ENCODE data around the gene SHE. TPM values are rescaled to one million over a fixed set of nuclear protein-coding genes. Genes with fewer than 3 reads are reported as not detected.

The SHE gene
- total RNA-seq, 2 experiments from 2014 or later = not detected

DNA sequence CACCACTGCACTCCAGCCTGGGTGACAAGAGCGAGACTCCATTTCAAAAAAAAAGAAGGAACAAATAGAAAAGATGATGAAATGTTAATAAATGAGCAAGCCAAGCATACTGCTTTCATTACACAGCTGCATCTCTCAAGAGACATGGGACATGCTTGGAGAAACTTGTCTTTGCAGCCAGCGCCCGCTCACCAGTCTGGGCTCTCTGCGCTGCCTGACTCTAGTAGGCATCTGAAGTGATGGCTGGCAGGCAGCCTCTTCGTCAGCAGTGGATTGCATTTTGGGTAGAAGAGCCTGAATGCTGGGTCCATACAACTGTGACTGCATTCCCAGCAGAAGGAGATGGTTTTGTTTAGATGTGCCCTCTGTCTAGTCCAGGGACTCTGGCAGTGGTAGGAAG, 49.1 kb downstream of the SHE start:
- Mint-ChIP-seq H3K27ac (no peak overlapping the region), H3K4me1 (peaks cover 22% of the 10 kb centered on the region), H3K36me3 (ENCODE audit: low read depth) (peaks cover 17% of the 10 kb centered on the region), H3K4me3 (no peak overlapping the region), H3K9me3 (no peaks in the 10 kb centered on the region), H3K27me3 (peaks cover 16% of the 10 kb centered on the region)
- no peak for DNase-seq
- ChIA-PET CTCF (interaction anchor here (0.7 to 3.0 kb wide), 5 partner anchors 10 to 211 kb away, joined by 3 to 8 read pairs (median 4); no protein-coding TSS in a partner anchor), POLR2A (no interaction called here)

DNA sequence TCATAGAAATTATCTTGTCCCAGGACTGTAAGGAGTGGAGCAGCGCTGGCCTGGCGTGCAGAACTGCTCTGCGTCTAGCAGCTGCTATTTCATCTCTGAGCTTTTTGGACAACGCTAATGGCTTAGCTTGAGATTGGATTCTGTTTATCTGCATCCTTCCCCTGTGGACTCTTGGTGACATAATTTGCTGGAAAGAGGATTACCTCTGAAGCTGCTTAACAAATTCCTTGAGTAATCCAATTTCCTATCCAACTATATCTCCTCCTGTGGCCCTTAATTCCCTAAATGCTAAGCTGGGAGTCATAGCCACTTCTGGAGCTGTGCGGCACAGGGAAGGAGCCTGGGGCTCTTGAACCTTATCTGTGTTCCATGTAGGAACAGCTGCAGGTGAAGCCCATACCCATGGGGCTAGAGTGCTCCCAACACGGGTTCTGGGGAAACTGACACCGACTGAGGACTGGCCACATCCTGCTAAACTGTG, 53.8 kb downstream of the SHE start:
- H3K9me3 Mint-ChIP-seq = no peaks in the 10 kb centered on the region
- peaks cover 14% of the 10 kb centered on the region for H3K27me3 Mint-ChIP-seq
- H3K4me3 Mint-ChIP-seq = no peak overlapping the region
- no peak overlapping the region for H3K27ac Mint-ChIP-seq
- DNase-seq = no peak
- CTCF ChIA-PET = interaction anchor here (0.6 to 2.3 kb wide), 5 partner anchors 9 to 122 kb away, joined by 3 to 7 read pairs (median 3); no protein-coding TSS in a partner anchor
- peaks cover 24% of the 10 kb centered on the region for H3K4me1 Mint-ChIP-seq
- POLR2A ChIA-PET = interaction anchor here (0.5 kb wide), 1 partner anchor 15 kb away, joined by 4 read pairs; no protein-coding TSS in a partner anchor
- peaks cover 5% of the 10 kb centered on the region for H3K36me3 Mint-ChIP-seq (ENCODE audit: low read depth)

DNA sequence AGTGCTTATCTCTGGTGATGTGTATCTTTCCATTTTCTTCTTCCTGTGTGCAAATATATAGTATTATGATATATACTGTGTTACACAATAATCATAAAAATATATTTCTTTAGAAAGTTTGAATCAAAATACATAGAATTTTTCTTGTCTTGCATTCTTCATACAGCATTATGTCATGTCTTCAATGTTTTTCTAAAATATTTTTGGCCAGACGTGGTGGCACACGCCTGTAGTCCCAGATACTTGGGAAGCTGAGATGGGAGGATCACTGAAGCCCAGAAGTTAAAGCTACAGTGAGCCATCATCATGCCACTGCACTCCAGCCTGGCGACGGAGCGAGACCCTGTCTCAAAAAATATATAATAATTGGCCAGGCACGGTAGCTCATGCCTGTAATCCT, 55.4 kb downstream of the SHE start:
- Mint-ChIP-seq H3K9me3 (no peaks in the 10 kb centered on the region), H3K4me1 (peaks cover 30% of the 10 kb centered on the region), H3K27ac (no peak overlapping the region), H3K36me3 (ENCODE audit: low read depth) (peaks cover under 1% of the 10 kb centered on the region), H3K27me3 (peaks cover 10% of the 10 kb centered on the region), H3K4me3 (no peak overlapping the region)
- CTCF ChIA-PET = interaction anchor here (1.6 to 2.3 kb wide), 2 partner anchors 12 to 13 kb away, joined by 3 to 7 read pairs; no protein-coding TSS in a partner anchor
- POLR2A ChIA-PET = no interaction called here
- DNase-seq = no peak

DNA sequence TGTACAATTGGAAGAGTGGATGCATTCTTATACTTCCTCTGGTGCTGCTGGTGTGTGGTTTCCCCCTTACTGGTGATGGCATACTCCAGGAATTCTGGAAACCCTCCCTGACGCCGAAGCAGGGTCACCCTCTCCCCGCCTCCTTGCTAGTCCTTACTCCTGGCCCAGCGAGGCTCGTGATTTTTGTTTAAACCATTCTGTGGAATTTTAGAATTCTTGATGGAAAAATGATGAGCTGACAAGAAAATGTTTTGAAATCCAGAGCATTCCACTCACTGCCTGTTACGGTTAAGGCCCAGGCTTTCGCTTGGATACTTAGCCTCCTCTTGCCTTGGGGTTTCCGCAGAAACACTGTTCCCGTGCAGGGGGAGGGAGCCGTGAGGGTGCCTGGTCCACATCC, 55.9 kb downstream of the SHE start:
- POLR2A ChIA-PET = no interaction called here
- no peak overlapping the region for H3K4me3 Mint-ChIP-seq
- no peak overlapping the region for H3K27ac Mint-ChIP-seq

DNA sequence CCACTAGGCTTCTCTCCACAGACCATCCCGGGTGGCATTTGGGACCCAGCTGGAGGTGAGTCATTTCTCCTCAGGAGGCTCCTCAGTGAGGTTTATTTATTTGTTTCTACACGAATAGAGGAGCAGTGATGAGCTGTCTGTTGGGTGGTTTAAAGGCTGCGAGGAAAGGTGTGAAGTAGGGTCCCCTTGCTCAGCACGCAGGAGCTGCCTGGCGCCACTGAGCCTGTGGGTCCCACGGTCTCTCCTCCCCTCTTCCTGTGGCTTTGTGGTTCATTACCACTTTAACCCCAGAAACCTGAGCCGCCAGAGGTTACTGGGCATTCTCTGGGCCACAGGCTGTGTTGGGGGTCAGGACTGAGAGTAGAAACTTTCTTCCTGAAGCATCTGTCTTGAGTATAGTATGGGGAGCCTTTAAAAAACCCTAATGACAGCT, 57.2 kb downstream of the SHE start:
- Mint-ChIP-seq H3K27ac (no peak overlapping the region), H3K36me3 (ENCODE audit: low read depth) (peaks cover 5% of the 10 kb centered on the region), H3K9me3 (no peaks in the 10 kb centered on the region), H3K27me3 (peaks cover 8% of the 10 kb centered on the region), H3K4me1 (peaks cover 47% of the 10 kb centered on the region), H3K4me3 (no peak overlapping the region)
- ChIA-PET CTCF (interaction anchor here (0.6 to 2.5 kb wide), 5 partner anchors 9 to 254 kb away, joined by 3 to 8 read pairs (median 4); no protein-coding TSS in a partner anchor), POLR2A (interaction anchor here (0.6 kb wide), 1 partner anchor 36 kb away, joined by 3 read pairs; no protein-coding TSS in a partner anchor)
- DNase-seq = peak; percentile 29

More for the DNA sequence above, 55.9 kb downstream of the SHE start:
- no peaks in the 10 kb centered on the region for H3K36me3 Mint-ChIP-seq (ENCODE audit: low read depth)
- no peaks in the 10 kb centered on the region for H3K9me3 Mint-ChIP-seq
- CTCF ChIA-PET = interaction anchor here (1.6 to 1.7 kb wide), 2 partner anchors 8 to 13 kb away, joined by 3 read pairs; no protein-coding TSS in a partner anchor
- no peak for DNase-seq
- peaks cover 35% of the 10 kb centered on the region for H3K4me1 Mint-ChIP-seq
- peaks cover 10% of the 10 kb centered on the region for H3K27me3 Mint-ChIP-seq

DNA sequence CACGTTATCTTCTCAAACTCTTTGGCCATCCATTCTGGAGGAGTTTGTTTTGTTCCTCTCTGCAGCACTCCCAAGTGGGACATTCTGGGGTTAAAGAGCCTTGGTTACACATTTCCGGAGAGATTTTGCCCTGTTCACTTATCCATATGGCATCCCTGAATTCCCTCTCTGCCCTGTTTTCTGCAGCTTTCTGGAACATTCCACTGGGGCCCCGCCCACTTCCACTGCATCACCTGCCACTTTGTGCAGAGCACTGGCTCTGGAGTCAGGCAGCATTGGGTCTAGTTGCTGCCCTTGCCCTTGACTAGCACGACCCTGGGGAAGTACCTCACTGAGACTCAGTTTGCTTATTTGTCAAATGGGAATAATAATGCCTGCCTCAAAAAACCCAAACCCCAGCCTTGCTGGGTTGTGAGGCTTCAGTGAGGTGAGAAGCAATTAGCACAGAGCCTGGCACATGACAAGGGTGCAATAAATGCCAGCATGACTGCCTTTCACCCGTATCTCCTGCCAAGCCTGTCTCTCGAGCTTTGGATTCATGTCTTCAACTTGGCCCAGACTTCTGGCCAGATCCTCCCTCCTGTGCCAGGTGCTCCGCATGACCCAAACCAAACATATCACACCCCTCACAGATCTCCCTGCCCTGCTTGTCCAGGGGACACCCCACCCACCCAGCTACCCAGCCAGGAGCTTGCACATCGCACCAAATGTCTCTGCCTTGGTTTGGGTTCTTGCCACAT, 58.8 kb downstream of the SHE start:
- Mint-ChIP-seq H3K27me3 (peaks cover 6% of the 10 kb centered on the region), H3K4me1 (peaks cover 60% of the 10 kb centered on the region), H3K4me3 (no peak overlapping the region), H3K36me3 (ENCODE audit: low read depth) (peaks cover 7% of the 10 kb centered on the region), H3K27ac (no peak overlapping the region), H3K9me3 (no peaks in the 10 kb centered on the region)
- CTCF ChIA-PET = interaction anchor here (0.6 to 2.5 kb wide), 3 partner anchors 11 to 23 kb away, joined by 3 to 8 read pairs (median 4); no protein-coding TSS in a partner anchor
- DNase-seq = no peak
- POLR2A ChIA-PET = no interaction called here

DNA sequence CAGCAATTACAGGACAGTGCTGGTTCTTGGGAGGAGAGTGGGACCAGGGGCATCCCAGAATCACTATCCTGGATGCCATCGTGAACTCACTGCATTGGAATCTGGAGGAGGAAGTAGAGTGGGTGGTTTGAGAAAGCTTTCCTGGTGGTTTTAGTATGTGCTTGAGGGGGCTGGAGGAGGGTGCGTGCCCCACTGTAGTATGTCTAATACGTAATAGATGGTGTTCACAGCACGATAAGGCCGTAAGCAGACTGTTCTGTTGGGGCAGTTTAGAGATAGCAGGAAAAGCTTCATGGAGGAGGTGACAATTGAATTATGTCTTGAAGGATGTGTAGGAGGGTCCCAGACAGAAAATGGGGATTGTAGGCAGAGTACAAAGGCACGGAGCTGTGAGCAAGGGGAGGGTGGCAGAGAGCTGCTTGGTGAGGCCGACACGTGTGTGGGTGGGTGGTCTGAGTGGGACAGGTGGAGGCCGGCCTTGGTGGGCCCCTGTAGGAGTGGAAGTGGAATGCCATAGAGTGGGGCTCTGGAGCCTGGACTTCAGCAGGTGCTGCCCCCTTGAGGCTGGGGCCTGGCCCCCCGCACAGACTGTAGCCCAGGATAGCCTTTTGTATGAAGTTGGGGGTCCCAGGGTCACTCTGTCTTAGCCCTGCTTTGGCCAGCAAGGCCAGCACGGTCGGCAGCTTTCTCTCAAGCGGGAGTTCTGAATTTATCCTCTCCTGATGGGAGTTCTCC, 60.0 kb downstream of the SHE start:
- no peak overlapping the region for H3K27ac Mint-ChIP-seq
- no peaks in the 10 kb centered on the region for H3K9me3 Mint-ChIP-seq
- no peak overlapping the region for H3K4me3 Mint-ChIP-seq
- DNase-seq = no peak
- peaks cover 67% of the 10 kb centered on the region for H3K4me1 Mint-ChIP-seq
- POLR2A ChIA-PET = interaction anchor here (0.5 kb wide), 1 partner anchor 18 kb away, joined by 3 read pairs; no protein-coding TSS in a partner anchor
- CTCF ChIA-PET = interaction anchor here (0.6 to 1.7 kb wide), 10 partner anchors 8 to 1200 kb away, joined by 3 to 8 read pairs (median 3); no protein-coding TSS in a partner anchor
- H3K27me3 Mint-ChIP-seq = peaks cover 6% of the 10 kb centered on the region
- peaks cover 10% of the 10 kb centered on the region for H3K36me3 Mint-ChIP-seq (ENCODE audit: low read depth)

GRCh38 chr1:154441241-154441888, 60.8 kb downstream of the SHE start:
- Mint-ChIP-seq H3K36me3 (ENCODE audit: low read depth) (peaks cover 10% of the 10 kb centered on the region), H3K27me3 (peaks cover 6% of the 10 kb centered on the region), H3K4me1 (peaks cover 67% of the 10 kb centered on the region), H3K9me3 (no peaks in the 10 kb centered on the region), H3K27ac (peak overlapping the region; percentile 0), H3K4me3 (no peak overlapping the region)
- ChIA-PET CTCF (interaction anchor here (0.6 to 1.7 kb wide), 4 partner anchors 12 to 281 kb away, joined by 3 to 8 read pairs (median 4); no protein-coding TSS in a partner anchor), POLR2A (interaction anchor here (0.5 kb wide), 1 partner anchor 18 kb away, joined by 3 read pairs; no protein-coding TSS in a partner anchor)
- DNase-seq = no peak

DNA sequence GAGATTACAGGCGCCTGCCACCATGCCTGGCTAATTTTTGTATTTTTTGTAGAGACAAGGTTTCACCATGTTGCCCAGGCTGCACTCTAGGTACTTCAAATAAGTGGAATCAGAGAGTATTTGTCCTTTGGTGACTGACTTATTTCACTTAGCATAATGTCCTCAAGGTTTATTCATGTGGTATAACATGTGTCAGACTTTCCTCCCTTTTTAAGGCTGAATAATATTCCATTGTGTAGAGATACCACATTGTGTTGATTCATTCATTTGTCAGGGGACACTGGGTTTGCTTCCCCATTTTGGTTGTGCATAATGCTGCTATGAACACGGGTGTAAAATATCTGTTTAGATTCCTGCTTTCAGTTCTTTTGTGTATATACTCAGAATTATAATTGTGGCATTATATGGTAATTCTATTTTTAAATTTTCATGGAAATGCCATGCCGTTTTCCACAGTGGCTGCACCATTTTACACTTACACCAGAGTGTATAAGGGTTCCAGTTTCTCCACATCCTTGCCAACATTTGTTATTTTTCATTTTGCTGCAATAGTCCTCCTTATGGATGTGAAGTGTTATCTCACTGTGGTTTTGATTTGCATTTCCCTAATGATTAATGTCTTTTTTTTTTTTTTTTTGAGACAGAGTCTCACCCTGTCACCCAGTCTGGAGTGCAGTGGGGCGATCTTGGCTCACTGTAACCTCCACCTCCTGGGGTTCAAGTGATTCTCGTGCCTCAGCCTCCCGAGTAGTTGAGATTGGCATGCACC, 62.0 kb downstream of the SHE start:
- Mint-ChIP-seq H3K4me3 (peak overlapping the region; percentile 37), H3K27me3 (peaks cover 6% of the 10 kb centered on the region), H3K27ac (peak overlapping the region; percentile 85), H3K4me1 (peaks cover 58% of the 10 kb centered on the region), H3K9me3 (no peaks in the 10 kb centered on the region), H3K36me3 (ENCODE audit: low read depth) (peaks cover 10% of the 10 kb centered on the region)
- CTCF ChIA-PET = interaction anchor here (1.4 to 1.7 kb wide), 3 partner anchors 13 to 645 kb away, joined by 3 to 8 read pairs (median 6); no protein-coding TSS in a partner anchor
- DNase-seq = no peak
- POLR2A ChIA-PET = no interaction called here

DNA sequence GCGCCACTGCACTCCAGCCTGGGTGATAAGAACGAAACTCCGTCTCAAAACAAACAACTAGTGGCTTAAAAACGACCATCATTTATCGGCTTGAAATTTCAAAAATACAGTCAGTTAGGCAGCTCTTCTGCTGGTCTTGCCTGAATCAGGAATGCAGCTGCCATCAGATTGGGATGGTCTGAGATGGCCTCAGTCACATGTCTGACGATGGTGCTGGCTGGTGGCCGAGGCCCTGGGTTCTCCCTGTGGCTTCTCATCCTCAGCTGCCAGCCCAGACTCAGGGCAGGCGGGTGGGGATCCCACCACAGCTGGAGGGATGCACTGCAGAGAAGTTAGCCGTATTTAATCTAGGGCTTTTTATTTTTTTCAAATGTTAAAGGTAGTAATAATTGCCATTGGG, 65.8 kb downstream of the SHE start:
- H3K27me3 Mint-ChIP-seq = peaks cover 3% of the 10 kb centered on the region
- H3K27ac Mint-ChIP-seq = no peak overlapping the region
- POLR2A ChIA-PET = no interaction called here
- H3K4me1 Mint-ChIP-seq = peaks cover 53% of the 10 kb centered on the region
- H3K9me3 Mint-ChIP-seq = no peaks in the 10 kb centered on the region
- no peak for DNase-seq
- no peak overlapping the region for H3K4me3 Mint-ChIP-seq
- CTCF ChIA-PET = interaction anchor here (0.6 to 0.7 kb wide), 2 partner anchors 8 to 490 kb away, joined by 3 read pairs; partner anchors contain the start of gene DENND4B
- peaks cover 14% of the 10 kb centered on the region for H3K36me3 Mint-ChIP-seq (ENCODE audit: low read depth)

DNA sequence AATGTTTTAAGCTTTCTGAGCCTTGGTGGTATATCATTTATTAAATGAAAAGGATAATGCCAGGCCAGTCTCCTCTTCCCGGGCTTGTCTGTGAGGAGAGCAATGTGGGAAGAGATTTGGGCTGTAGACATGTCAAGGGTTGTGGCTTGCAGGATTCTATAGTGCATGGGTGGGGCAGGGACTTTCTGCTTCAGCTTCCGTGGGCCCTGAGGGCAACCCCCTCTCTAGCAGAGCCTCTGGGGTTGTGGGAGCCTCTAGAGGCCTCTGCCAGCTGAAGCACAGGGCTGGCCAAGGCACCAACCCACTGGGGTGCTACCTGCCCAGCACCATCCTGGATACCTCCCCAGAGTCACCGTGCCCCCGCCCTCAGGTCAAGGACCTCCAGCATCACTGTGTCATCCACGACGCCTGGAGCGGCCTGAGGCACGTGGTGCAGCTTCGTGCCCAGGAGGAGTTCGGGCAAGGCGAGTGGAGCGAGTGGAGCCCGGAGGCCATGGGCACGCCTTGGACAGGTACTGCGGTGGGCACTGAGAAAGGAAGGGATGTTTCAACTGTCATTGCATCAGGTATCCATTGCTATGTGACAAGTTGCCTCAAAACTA, 66.5 kb downstream of the SHE start:
- Mint-ChIP-seq H3K27ac (no peak overlapping the region), H3K9me3 (no peaks in the 10 kb centered on the region), H3K36me3 (ENCODE audit: low read depth) (peaks cover 10% of the 10 kb centered on the region), H3K4me3 (no peak overlapping the region), H3K4me1 (peaks cover 46% of the 10 kb centered on the region), H3K27me3 (no peaks in the 10 kb centered on the region)
- no peak for DNase-seq
- ChIA-PET CTCF (interaction anchor here (1.1 to 1.8 kb wide), 4 partner anchors 12 to 23 kb away, joined by 3 to 7 read pairs (median 5); no protein-coding TSS in a partner anchor), POLR2A (no interaction called here)

All from activated CD4-positive, alpha-beta T cell treated with anti-CD3 and anti-CD28 coated beads, Interleukin-2, amount 10 ng/mL, durations not matched to agents 7 days and 5 days (primary cell).